Measurements from ENCODE around the gene RHEB. TPM values are rescaled to one million over a fixed set of nuclear protein-coding genes. Genes with fewer than 3 reads are reported as not detected.

RHEB gene
- total and polyA plus RNA-seq, 2 experiments from 2014 or later = 101 to 239 TPM

DNA sequence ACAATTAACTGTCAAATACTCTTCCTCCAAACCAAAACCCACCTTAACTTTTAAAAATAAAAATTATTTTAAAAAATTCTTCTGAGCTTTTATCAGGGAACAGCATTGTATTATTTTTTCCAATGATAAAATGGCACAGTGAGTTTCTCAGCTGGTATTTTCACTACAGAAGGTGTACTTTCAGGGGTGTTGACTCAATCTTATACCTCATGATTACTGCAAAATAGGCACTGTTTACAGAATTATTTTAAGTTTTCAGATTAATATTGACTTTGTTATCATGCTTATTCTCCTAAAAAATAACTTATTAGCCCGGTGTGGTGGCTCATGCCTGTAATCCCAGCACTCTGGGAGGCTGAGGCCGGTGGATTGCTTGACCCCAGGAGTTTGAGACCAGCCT, 24.3 kb downstream of the RHEB start:
- peaks cover 75% of the 10 kb centered on the region for H4K20me1 ChIP-seq (replicated peaks; ENCODE audit: insufficient read depth)
- H3K4me1 ChIP-seq (ENCODE audit: insufficient read depth) = peaks cover 57% of the 10 kb centered on the region
- ATAC-seq (no peak), DNase-seq (ENCODE audit: low spot score) (no peak)
- peaks cover 100% of the 10 kb centered on the region for H3K79me2 ChIP-seq (replicated peaks; ENCODE audit: insufficient read depth)
- H3K4me2 ChIP-seq = peak overlapping the region; percentile 47; the same call in 1 of the 2 replicates
- H3K4me3 ChIP-seq = no peak overlapping the region
- H3K4me3 Mint-ChIP-seq = no peak overlapping the region
- no peaks in the 10 kb centered on the region for H3K9me2 ChIP-seq (ENCODE audit: insufficient read depth)
- TF ChIP-seq STAT1 (IDR thresholded peaks at IDR 0.05; ENCODE audit: unreplicated experiment) (no peak), EZH2 (IDR thresholded peaks at IDR 0.05; ENCODE audit: low read depth, unreplicated experiment) (no peak), JUNB (IDR thresholded peaks at IDR 0.05; ENCODE audit: unreplicated experiment) (no peak), CREB1 (CRISPR knock-in tag; IDR thresholded peaks at IDR 0.05; ENCODE audit: low read depth) (no peak), NANOG (IDR thresholded peaks at IDR 0.05; ENCODE audit: borderline replicate concordance) (no peak)
- TF ChIP-seq, protein P1, sequence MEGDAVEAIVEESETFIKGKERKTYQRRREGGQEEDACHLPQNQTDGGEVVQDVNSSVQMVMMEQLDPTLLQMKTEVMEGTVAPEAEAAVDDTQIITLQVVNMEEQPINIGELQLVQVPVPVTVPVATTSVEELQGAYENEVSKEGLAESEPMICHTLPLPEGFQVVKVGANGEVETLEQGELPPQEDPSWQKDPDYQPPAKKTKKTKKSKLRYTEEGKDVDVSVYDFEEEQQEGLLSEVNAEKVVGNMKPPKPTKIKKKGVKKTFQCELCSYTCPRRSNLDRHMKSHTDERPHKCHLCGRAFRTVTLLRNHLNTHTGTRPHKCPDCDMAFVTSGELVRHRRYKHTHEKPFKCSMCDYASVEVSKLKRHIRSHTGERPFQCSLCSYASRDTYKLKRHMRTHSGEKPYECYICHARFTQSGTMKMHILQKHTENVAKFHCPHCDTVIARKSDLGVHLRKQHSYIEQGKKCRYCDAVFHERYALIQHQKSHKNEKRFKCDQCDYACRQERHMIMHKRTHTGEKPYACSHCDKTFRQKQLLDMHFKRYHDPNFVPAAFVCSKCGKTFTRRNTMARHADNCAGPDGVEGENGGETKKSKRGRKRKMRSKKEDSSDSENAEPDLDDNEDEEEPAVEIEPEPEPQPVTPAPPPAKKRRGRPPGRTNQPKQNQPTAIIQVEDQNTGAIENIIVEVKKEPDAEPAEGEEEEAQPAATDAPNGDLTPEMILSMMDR (conservative IDR thresholded peaks at IDR 0.05; ENCODE audit: low read depth in 2 of 2) = no peak
- H3K27me3 Mint-ChIP-seq (ENCODE audit: insufficient read depth, low read depth, poor library complexity) = peaks cover 3% of the 10 kb centered on the region
- peaks cover 15% of the 10 kb centered on the region for H3K36me3 Mint-ChIP-seq (ENCODE audit: low read depth)
- H2AFZ ChIP-seq = no peak overlapping the region
- no peaks in the 10 kb centered on the region; the same call in 1 of the 2 replicates for H3F3A ChIP-seq (replicated peaks; ENCODE audit: low read depth)
- H3K27ac Mint-ChIP-seq = no peak overlapping the region
- 0 out of 2 replicates have a peak overlapping the region, but pooled peaks have one; percentile 7 for H3K27ac ChIP-seq (ENCODE audit: low read depth)
- H3K9me3 Mint-ChIP-seq = no peaks in the 10 kb centered on the region
- no peaks in the 10 kb centered on the region for H3K36me3 ChIP-seq (ENCODE audit: insufficient read depth)
- no peaks in the 10 kb centered on the region for H3K27me3 ChIP-seq (ENCODE audit: insufficient read depth)
- H3K4me1 Mint-ChIP-seq = peaks cover 66% of the 10 kb centered on the region

DNA sequence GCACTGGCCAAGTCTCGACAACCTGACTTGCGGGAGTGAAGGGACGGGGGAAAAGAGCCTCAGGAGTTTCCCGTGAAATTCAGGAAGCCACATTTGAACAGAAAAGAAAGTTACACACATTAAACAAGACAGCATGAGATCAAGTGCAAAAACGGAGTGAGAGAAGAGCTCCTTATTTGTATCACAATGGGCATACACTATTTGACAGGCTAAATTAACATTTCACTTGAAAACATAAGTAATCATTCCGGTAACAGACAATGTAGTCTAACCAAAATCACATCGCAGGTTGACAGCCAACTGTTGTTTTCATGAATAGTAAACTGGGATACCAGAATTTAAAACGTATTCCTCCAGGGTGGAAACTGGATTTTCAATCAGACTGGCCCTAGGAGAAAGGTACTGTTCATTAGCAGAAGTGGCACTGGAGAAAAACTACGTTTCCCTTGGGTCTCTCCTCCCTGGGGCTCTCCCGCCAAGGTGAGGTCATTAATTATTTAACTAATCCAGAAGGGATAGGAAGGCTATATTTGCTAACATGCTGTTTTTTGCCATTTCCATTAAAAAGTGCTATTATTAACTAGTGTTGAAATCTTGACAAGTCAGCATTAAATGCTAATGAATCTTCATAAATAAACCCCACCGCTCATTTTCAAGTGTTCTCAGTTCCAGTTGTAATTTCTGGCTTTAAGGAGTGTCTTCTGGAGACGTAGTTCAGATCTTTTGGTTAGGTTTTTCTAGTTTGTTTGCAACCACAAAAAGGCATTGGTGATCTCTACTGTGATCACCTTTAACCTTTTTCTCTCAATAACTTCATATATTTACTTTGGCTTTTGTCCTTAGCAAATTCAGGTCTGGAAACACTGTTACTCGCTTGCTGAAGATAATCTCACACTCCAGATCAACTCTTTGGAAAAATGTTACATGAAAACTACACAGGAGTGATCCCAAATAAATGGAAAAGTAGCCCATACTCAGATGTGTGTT, 25.1 kb downstream of the RHEB start:
- Histone ChIP-seq H3K4me1 (ENCODE audit: insufficient read depth) (peaks cover 65% of the 10 kb centered on the region), H3K79me2 (replicated peaks; ENCODE audit: insufficient read depth) (peaks cover 99% of the 10 kb centered on the region), H3K36me3 (ENCODE audit: insufficient read depth) (no peaks in the 10 kb centered on the region), H2AFZ (no peak overlapping the region), H3K27ac (ENCODE audit: low read depth) (peak overlapping the region; percentile 7), H3K4me3 (peak overlapping the region; percentile 28; the same call in 1 of the 2 replicates), H3K4me2 (peak overlapping the region; percentile 47), H3K27me3 (ENCODE audit: insufficient read depth) (no peaks in the 10 kb centered on the region), H4K20me1 (replicated peaks; ENCODE audit: insufficient read depth) (peaks cover 67% of the 10 kb centered on the region), H3K9me2 (ENCODE audit: insufficient read depth) (no peaks in the 10 kb centered on the region), H3F3A (replicated peaks; ENCODE audit: low read depth) (no peaks in the 10 kb centered on the region; the same call in 1 of the 2 replicates)
- ATAC-seq (no peak; the same call in 2 of the 3 replicates), DNase-seq (ENCODE audit: low spot score) (no peak)
- Mint-ChIP-seq H3K9me3 (no peaks in the 10 kb centered on the region), H3K4me1 (peaks cover 68% of the 10 kb centered on the region), H3K36me3 (ENCODE audit: low read depth) (peaks cover 21% of the 10 kb centered on the region), H3K4me3 (peak overlapping the region; percentile 52), H3K27me3 (ENCODE audit: insufficient read depth, low read depth, poor library complexity) (peaks cover 1% of the 10 kb centered on the region), H3K27ac (peak overlapping the region; percentile 39)
- TF ChIP-seq ZNF114 (CRISPR knock-in tag; IDR thresholded peaks at IDR 0.05) (no peak), CREB1 (CRISPR knock-in tag; IDR thresholded peaks at IDR 0.05; ENCODE audit: low read depth) (no peak), POLR2AphosphoS5 (IDR thresholded peaks at IDR 0.05; ENCODE audit: low read depth) (no peak), JUNB (IDR thresholded peaks at IDR 0.05; ENCODE audit: unreplicated experiment) (no peak), STAT1 (IDR thresholded peaks at IDR 0.05; ENCODE audit: unreplicated experiment) (no peak)
- TF ChIP-seq, protein P2, sequence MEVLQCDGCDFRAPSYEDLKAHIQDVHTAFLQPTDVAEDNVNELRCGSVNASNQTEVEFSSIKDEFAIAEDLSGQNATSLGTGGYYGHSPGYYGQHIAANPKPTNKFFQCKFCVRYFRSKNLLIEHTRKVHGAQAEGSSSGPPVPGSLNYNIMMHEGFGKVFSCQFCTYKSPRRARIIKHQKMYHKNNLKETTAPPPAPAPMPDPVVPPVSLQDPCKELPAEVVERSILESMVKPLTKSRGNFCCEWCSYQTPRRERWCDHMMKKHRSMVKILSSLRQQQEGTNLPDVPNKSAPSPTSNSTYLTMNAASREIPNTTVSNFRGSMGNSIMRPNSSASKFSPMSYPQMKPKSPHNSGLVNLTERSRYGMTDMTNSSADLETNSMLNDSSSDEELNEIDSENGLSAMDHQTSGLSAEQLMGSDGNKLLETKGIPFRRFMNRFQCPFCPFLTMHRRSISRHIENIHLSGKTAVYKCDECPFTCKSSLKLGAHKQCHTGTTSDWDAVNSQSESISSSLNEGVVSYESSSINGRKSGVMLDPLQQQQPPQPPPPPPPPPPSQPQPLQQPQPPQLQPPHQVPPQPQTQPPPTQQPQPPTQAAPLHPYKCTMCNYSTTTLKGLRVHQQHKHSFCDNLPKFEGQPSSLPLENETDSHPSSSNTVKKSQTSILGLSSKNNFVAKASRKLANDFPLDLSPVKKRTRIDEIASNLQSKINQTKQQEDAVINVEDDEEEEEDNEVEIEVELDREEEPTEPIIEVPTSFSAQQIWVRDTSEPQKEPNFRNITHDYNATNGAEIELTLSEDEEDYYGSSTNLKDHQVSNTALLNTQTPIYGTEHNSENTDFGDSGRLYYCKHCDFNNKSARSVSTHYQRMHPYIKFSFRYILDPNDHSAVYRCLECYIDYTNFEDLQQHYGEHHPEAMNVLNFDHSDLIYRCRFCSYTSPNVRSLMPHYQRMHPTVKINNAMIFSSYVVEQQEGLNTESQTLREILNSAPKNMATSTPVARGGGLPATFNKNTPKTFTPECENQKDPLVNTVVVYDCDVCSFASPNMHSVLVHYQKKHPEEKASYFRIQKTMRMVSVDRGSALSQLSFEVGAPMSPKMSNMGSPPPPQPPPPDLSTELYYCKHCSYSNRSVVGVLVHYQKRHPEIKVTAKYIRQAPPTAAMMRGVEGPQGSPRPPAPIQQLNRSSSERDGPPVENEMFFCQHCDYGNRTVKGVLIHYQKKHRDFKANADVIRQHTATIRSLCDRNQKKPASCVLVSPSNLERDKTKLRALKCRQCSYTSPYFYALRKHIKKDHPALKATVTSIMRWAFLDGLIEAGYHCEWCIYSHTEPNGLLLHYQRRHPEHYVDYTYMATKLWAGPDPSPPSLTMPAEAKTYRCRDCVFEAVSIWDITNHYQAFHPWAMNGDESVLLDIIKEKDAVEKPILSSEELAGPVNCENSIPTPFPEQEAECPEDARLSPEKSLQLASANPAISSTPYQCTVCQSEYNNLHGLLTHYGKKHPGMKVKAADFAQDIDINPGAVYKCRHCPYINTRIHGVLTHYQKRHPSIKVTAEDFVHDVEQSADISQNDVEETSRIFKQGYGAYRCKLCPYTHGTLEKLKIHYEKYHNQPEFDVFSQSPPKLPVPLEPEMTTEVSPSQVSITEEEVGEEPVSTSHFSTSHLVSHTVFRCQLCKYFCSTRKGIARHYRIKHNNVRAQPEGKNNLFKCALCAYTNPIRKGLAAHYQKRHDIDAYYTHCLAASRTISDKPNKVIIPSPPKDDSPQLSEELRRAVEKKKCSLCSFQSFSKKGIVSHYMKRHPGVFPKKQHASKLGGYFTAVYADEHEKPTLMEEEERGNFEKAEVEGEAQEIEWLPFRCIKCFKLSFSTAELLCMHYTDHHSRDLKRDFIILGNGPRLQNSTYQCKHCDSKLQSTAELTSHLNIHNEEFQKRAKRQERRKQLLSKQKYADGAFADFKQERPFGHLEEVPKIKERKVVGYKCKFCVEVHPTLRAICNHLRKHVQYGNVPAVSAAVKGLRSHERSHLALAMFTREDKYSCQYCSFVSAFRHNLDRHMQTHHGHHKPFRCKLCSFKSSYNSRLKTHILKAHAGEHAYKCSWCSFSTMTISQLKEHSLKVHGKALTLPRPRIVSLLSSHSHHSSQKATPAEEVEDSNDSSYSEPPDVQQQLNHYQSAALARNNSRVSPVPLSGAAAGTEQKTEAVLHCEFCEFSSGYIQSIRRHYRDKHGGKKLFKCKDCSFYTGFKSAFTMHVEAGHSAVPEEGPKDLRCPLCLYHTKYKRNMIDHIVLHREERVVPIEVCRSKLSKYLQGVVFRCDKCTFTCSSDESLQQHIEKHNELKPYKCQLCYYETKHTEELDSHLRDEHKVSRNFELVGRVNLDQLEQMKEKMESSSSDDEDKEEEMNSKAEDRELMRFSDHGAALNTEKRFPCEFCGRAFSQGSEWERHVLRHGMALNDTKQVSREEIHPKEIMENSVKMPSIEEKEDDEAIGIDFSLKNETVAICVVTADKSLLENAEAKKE (CRISPR knock-in tag; IDR thresholded peaks at IDR 0.05) = no peak
- TF ChIP-seq, protein P1 (conservative IDR thresholded peaks at IDR 0.05; ENCODE audit: low read depth in 2 of 2) = no peak

Measured in GM23338 (cell line).